Natural killer cell treated with Interleukin-12 subunit alpha and Interleukin-12 subunit beta and Interleukin-15 and Interleukin-18, amount 100 ng/mL, for 72 hours (primary cell): ENCODE results near the gene DOCK4. TPM values are rescaled to one million over a fixed set of nuclear protein-coding genes. Genes with fewer than 3 reads are reported as not detected.

Experiments
- ATAC-seq, 2 donors: fragments of 150-1000 bp; cut with Tn5 transposase in 1 of 2; sonication (Bioruptor Pico), chemical (Tn5 transposase) in 1 of 2; 2 replicates each; pipeline ENCODE4 v1.10.0; 2021
- DNase-seq: peaks from one replicate; pipeline ENCODE4 v3.0.0; 2022; ENCODE audit warnings: low spot score
- H3K27ac Mint-ChIP-seq, 2 donors: 1 replicate in 1 of 2; 2 replicates in 1 of 2; pipeline ENCODE4 v1.8.0; 2022; ENCODE audit warnings: mixed read lengths in 2 of 2, mild to moderate bottlenecking in 1 of 2, moderate library complexity in 1 of 2
- H3K27me3 Mint-ChIP-seq, 2 donors: 1 replicate in 1 of 2; 2 replicates in 1 of 2; pipeline ENCODE4 v1.8.0; 2022; ENCODE audit warnings: mixed read lengths in 2 of 2
- H3K36me3 Mint-ChIP-seq: one replicate; pipeline ENCODE4 v1.8.0; 2022; ENCODE audit warnings: mixed read lengths
- H3K4me1 Mint-ChIP-seq, 2 donors: 1 replicate in 1 of 2; 2 replicates in 1 of 2; pipeline ENCODE4 v1.8.0; 2022; ENCODE audit warnings: low read depth in 2 of 2, mixed read lengths in 2 of 2, mild to moderate bottlenecking in 1 of 2
- H3K4me3 Mint-ChIP-seq: one replicate; pipeline ENCODE4 v1.8.0; 2022; ENCODE audit warnings: mixed read lengths
- H3K9me3 Mint-ChIP-seq: 2 replicates; pipeline ENCODE4 v1.8.0; 2022; ENCODE audit warnings: mixed read lengths
- total RNA-seq, 2 donors: library from RNA; stranded (reverse); gene quantifications; one replicate each; pipeline ENCODE4 v1.2.3, GENCODE V29; 2022

DOCK4 gene
- total RNA-seq, 2 donors from 2014 or later, result 1.8 to 3.3 TPM

DNA sequence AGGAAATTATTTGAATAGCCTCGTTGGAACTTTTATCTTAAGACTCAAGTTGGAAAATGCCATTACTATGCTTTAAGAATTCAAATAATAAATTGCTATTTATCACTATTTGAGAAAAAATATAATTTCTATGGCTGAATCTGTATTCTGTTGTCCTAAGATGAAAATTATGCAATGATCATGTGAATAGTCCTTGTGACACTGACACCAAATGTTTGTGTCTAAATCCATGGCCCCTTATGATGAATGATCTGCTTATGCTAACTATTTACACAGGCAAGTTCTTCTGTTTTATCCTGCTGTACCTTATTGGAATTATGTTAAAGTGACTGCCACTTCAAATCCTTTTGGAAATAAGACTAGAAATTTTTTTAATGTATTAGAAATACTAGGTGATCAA is 208.7 kb downstream of the DOCK4 start:
- peaks cover 5% of the 10 kb centered on the region for H3K9me3 Mint-ChIP-seq
- no peaks in the 10 kb centered on the region for H3K4me1 Mint-ChIP-seq

DNA sequence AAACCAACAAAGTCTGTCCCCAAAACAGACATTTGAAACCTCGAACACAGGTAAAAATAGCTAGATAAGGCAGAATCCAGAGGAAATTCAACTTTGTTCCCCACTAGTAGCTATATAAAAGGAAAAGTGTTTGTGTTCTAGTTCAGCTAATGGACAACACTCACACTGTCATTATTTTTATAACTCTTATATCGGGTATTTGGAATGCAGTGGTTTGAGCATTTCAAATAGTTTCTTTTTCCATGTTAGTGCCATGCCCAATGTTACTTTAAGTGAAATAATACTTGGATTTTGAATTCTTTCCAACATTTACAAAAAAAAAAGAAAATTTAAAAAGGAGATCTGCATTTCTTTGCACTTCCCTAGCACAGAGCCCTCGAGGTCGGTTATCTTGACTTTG is 213.6 kb downstream of the DOCK4 start:
- Mint-ChIP-seq H3K27me3 (no peaks in the 10 kb centered on the region), H3K9me3 (peaks cover 10% of the 10 kb centered on the region), H3K36me3 (no peaks in the 10 kb centered on the region), H3K27ac (no peak overlapping the region), H3K4me1 (no peaks in the 10 kb centered on the region), H3K4me3 (no peak overlapping the region)
- no peak for DNase-seq
- ATAC-seq, result no peak

More for the DNA sequence above, 208.7 kb downstream of the DOCK4 start:
- Mint-ChIP-seq H3K4me3 (no peak overlapping the region), H3K27ac (no peak overlapping the region), H3K27me3 (no peaks in the 10 kb centered on the region), H3K36me3 (no peaks in the 10 kb centered on the region)
- DNase-seq (no peak), ATAC-seq (no peak)

DNA sequence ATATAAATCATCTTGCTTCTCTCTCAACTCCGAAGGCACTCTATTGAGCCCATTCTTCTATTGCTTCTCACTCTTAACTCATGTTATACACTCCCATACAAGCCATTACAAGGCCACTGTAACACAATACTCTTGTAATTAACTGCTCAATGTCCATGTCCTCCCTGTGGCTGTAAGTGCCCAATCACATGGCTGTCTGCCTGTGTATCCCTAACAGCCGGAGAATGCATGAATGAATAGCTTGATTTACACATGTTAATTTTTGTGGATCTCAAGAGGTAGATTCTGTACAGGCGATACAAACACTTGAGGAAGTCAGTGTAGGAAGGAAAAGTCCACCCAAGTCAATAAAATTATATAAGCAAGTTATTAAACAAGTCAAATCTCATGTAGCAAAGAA is 215.6 kb downstream of the DOCK4 start:
- H3K4me1 Mint-ChIP-seq, result no peaks in the 10 kb centered on the region
- no peaks in the 10 kb centered on the region for H3K36me3 Mint-ChIP-seq
- peaks cover 0 to 7% of the 10 kb centered on the region in 2 donors for H3K27me3 Mint-ChIP-seq
- no peak overlapping the region for H3K4me3 Mint-ChIP-seq
- no peak overlapping the region for H3K27ac Mint-ChIP-seq
- H3K9me3 Mint-ChIP-seq, result peaks cover 7% of the 10 kb centered on the region
- ATAC-seq, result no peak
- no peak for DNase-seq

DNA sequence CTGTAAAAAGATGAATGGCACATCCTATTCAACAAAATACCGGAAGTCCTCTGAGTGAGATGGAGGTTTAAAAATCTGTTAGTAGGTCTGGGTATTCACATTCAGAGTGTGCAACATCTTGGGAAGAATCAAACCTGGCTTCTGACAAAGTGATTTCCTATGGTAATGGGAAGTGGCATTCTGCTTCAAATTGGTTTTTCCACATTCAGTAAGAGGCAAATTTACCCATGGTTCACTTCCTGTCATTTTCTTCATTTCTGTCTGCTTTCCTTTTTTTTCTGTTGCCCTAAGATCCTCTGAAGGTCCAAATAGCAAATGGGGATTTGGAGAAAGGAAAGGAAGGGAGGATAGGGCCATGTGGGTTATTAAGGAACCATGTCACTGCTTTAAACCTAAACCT is 218.3 kb downstream of the DOCK4 start:
- Mint-ChIP-seq H3K4me1 (no peaks in the 10 kb centered on the region), H3K27me3 (peaks cover 0 to 7% of the 10 kb centered on the region in 2 donors), H3K27ac (no peak overlapping the region), H3K36me3 (no peaks in the 10 kb centered on the region), H3K4me3 (no peak overlapping the region), H3K9me3 (peaks cover 7% of the 10 kb centered on the region)
- DNase-seq, result no peak
- ATAC-seq, result no peak

DNA sequence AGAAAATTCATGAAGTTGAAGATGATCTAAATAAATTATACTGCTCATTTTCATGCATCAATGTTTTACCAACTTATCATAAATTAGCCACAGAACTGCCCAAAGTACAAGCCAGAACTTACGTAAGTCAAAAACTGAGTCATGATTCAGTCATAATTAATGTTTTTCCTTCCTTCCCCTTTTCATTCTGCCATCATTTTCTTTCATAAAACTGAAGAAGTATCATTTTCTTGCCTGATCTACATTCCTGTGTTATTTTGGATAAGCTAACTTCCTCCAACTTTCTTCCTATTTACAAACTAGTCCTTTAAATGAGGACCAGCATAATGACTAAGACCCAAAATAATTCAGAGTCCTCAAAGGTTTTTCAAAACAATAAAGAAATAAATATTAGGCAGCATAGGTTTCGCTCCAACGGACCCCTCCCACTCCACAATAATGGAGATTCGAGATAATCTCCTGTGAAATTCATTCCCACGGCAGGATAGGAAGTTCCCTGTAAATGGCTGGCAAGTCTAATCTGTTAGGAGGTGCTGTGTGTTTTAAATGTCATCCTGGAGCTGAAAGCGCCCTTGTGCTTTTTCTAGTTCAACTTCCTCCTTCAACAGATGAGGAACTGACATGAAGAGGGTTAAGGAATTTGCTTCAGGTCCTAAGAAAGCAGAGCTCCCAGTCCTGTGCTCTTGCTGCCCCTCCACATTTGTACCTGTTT is 218.9 kb downstream of the DOCK4 start:
- Mint-ChIP-seq H3K36me3 (no peaks in the 10 kb centered on the region), H3K27me3 (peaks cover 0 to 7% of the 10 kb centered on the region in 2 donors), H3K27ac (no peak overlapping the region), H3K4me1 (no peaks in the 10 kb centered on the region), H3K9me3 (peaks cover 7% of the 10 kb centered on the region), H3K4me3 (no peak overlapping the region)
- ATAC-seq (no peak), DNase-seq (no peak)

DNA sequence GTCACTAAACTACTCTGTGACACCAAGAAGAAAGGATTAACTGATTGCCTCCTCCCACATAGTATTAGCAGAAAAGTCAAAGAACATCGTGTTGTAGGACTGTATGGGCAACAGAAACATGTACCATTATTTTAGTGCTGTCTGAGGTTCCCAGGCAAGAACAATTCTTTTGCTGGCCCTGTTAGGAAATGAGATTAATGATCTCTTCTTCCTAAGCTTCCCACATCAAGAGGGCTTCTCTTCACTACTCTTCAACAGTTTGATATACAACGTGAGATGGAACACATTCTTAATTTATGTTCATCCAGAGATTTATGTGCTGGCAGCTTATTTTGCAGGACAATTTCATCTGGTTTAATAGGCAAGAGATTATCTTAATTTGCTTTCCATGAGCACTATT is 219.6 kb downstream of the DOCK4 start:
- Mint-ChIP-seq H3K9me3 (peaks cover 7% of the 10 kb centered on the region), H3K4me1 (no peaks in the 10 kb centered on the region), H3K27ac (no peak overlapping the region), H3K4me3 (no peak overlapping the region), H3K27me3 (peaks cover 0 to 7% of the 10 kb centered on the region in 2 donors), H3K36me3 (no peaks in the 10 kb centered on the region)
- DNase-seq, result no peak
- ATAC-seq, result no peak

DNA sequence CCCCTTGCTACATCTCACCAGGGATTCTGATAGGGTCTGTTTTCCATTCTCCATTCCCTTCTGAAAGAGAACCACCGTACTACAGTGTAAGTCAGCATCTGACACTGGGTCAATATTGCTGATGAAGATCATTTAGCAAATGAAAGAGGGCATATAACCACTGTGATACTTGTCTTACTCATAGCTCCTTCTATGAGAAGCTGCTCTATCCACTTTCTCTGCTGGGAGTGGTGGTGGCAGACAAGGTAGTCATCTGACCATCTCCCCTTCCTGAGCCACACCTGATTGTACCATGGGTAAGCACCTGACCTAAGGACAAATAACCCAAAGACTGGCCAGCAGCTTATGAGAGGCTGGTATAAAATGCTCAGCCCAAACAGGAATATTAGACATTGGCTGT is 220.4 kb downstream of the DOCK4 start:
- DNase-seq, result no peak
- Mint-ChIP-seq H3K4me1 (no peaks in the 10 kb centered on the region), H3K27me3 (peaks cover 0 to 7% of the 10 kb centered on the region in 2 donors), H3K27ac (no peak overlapping the region), H3K9me3 (peaks cover 7% of the 10 kb centered on the region), H3K36me3 (no peaks in the 10 kb centered on the region), H3K4me3 (no peak overlapping the region)
- ATAC-seq, result no peak

DNA sequence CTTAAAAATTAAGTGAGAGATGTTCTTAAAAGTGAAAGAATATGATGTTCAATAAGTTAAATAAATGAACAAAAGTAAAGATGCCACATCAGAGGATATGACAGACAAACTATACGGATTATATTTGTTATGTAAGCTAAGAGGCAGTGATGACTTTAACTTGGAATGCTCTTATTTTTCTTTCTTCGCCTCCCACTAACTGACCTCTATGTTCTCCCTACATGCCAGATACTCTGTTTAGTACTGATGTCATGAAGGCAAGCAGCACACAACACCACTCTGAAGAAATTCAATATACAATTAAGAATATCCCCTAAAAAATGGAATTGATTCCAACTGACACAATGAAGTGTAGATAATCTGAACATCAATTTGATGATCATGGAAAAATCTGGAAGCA is 223.4 kb downstream of the DOCK4 start:
- H3K4me3 Mint-ChIP-seq, result no peak overlapping the region
- no peak for ATAC-seq

DNA sequence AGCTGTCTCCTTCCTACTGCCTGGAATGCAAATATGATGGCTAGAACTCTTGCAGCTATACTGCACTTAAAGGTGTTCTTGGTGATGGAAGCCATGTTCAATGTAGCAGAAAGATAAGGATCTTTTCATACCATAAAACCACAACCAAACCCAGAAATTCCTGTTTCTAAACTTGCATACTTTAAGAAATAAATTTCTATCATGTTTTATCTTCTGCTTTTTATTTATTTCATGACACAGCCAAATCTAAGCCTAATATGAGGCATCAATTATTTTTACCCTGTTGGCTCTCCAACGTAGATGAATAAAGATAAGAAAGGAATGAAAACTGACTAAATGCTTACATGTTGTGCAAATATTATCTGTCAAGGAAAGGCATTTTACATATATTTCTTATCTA is 224.1 kb downstream of the DOCK4 start:
- no peaks in the 10 kb centered on the region for H3K36me3 Mint-ChIP-seq
- ATAC-seq, result no peak
- no peaks in the 10 kb centered on the region for H3K4me1 Mint-ChIP-seq
- no peak overlapping the region for H3K4me3 Mint-ChIP-seq
- no peaks in the 10 kb centered on the region for H3K9me3 Mint-ChIP-seq
- no peak for DNase-seq
- H3K27ac Mint-ChIP-seq, result no peak overlapping the region
- H3K27me3 Mint-ChIP-seq, result peaks cover 0 to 3% of the 10 kb centered on the region in 2 donors

More for the DNA sequence above, 223.4 kb downstream of the DOCK4 start:
- H3K36me3 Mint-ChIP-seq, result no peaks in the 10 kb centered on the region
- no peaks in the 10 kb centered on the region for H3K4me1 Mint-ChIP-seq
- H3K27ac Mint-ChIP-seq, result no peak overlapping the region
- H3K9me3 Mint-ChIP-seq, result no peaks in the 10 kb centered on the region
- peaks cover 0 to 7% of the 10 kb centered on the region in 2 donors for H3K27me3 Mint-ChIP-seq
- no peak for DNase-seq

DNA sequence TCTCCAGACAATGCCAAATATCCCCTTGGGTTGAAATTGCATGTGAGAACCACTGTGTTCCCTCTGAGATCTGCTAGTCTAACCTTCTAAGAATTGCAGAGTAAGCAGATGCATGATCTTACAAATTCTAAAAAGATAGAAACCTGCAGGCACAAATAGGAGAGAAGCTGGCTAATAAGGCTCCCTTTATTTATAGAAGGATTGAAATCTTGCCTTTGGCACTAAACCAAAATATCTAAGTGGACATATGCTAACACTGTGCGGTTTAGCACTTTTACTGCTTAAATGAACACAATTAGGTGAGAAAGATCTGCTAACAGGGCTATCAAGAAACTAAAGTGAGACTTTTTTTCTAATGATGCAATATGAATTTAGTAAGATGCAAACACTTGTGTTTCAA is 225.5 kb downstream of the DOCK4 start:
- no peak overlapping the region for H3K27ac Mint-ChIP-seq
- ATAC-seq (no peak), DNase-seq (no peak)
- no peaks in the 10 kb centered on the region for H3K36me3 Mint-ChIP-seq
- no peaks in the 10 kb centered on the region for H3K9me3 Mint-ChIP-seq
- no peaks in the 10 kb centered on the region for H3K27me3 Mint-ChIP-seq
- no peaks in the 10 kb centered on the region for H3K4me1 Mint-ChIP-seq
- H3K4me3 Mint-ChIP-seq, result no peak overlapping the region

DNA sequence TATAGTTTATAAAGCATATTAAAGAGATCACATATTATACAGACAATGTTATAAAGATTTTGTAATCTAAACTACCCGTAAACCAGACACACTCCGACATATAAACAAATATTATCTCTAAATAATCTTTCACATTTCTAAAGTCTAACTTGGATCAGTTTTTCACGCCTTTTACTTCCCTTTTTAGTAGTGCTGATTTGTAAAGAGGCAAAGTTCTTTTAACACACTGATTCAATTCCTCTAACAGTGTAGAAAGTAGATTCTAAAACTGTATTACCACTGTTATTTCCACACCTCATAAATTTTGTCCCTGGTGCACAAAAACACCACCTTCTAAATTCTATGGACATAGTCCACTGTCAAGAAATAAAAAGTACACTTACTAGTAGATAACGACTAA is 230.9 kb downstream of the DOCK4 start:
- Mint-ChIP-seq H3K36me3 (no peaks in the 10 kb centered on the region), H3K27ac (no peak overlapping the region), H3K4me3 (no peak overlapping the region), H3K27me3 (peaks cover 0 to 2% of the 10 kb centered on the region in 2 donors), H3K4me1 (no peaks in the 10 kb centered on the region), H3K9me3 (peaks cover 7% of the 10 kb centered on the region)
- ATAC-seq (no peak), DNase-seq (no peak)

DNA sequence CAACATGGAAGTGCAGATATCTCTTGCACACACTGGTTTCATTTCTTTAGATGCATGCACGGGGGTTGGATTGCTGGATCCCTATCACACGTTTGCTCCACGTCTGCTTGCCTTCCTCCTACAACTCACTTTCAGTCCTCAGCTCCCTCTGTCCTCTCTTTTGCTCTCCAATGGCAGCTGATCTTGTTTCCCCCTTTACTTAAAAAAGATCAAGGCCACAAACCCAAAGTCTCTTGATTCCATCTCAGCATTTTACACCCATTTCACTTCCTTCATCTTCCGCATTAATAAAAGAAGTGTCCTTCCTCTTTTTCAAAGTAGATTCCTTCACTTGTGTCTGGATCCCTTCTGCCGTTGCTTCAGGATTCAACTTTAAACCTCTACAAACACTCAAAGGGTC is 245.2 kb downstream of the DOCK4 start:
- no peaks in the 10 kb centered on the region for H3K27me3 Mint-ChIP-seq
- peaks cover 4% of the 10 kb centered on the region for H3K9me3 Mint-ChIP-seq
- H3K27ac Mint-ChIP-seq, result no peak overlapping the region
- H3K4me3 Mint-ChIP-seq, result no peak overlapping the region
- no peak for ATAC-seq
- no peak for DNase-seq
- no peaks in the 10 kb centered on the region for H3K36me3 Mint-ChIP-seq
- H3K4me1 Mint-ChIP-seq, result no peaks in the 10 kb centered on the region

DNA sequence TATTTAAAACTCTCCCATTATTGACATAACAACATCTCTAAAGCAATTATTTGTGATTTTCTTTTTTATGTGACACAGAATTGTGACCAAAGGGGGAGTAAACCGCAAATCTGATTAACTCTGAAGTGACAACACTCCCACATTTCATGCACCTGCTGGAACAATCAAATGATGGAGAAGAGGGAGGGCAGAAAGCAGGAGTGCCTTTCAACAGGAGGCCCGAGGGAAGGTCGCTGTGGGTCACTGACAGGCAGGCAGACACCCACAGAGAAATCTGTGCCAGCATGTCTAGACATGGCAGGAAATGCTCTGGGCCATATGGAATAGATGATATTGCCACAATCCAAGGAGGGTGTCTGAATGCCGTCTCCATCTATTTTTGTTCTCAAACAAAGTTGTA is 247.3 kb downstream of the DOCK4 start:
- ATAC-seq (no peak), DNase-seq (no peak)
- Mint-ChIP-seq H3K27me3 (no peaks in the 10 kb centered on the region), H3K4me1 (no peaks in the 10 kb centered on the region), H3K4me3 (no peak overlapping the region), H3K27ac (no peak overlapping the region), H3K36me3 (no peaks in the 10 kb centered on the region), H3K9me3 (peaks cover 4% of the 10 kb centered on the region)

DNA sequence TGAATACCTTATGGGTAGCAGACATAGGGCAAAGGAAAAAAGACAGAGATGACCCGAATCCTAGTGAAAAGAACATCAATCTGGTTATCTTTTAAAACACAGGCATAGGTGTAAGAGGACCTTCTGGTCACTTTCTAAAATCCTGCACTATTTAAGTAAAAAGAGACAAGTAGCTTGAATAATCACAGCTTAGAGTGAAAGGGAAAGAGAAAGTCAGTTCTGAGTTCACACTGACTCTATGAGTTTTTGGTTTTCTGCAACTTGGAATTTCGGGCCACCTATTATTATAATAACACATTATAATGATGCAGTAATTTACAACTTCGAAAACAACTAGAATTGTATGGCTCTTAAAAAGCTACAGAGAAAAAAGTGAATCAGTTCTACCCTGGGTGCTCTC is 247.8 kb downstream of the DOCK4 start:
- H3K27ac Mint-ChIP-seq, result no peak overlapping the region
- DNase-seq, result no peak
- H3K4me1 Mint-ChIP-seq, result no peaks in the 10 kb centered on the region
- ATAC-seq, result no peak
- H3K36me3 Mint-ChIP-seq, result no peaks in the 10 kb centered on the region
- peaks cover 4% of the 10 kb centered on the region for H3K9me3 Mint-ChIP-seq
- no peak overlapping the region for H3K4me3 Mint-ChIP-seq
- H3K27me3 Mint-ChIP-seq, result no peaks in the 10 kb centered on the region

DNA sequence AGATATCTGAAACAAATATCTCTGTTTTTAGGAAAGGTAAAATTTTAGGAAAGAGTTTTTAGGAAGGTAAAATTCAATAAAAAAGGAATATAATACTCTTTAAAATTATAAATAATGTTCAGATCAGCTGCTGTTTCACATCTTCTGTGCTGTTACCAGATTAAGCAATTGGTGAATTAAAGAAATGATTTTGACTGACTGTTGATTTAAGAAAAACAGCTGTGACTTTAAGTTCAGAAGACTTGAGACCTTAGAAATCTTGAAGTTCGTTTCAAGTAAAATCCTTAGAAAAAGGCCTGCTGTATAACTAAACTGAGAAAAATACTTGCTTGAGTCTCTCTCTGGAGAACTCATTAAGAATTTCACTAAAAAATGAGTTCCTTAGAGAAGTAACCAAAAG is 250.6 kb downstream of the DOCK4 start:
- no peak for DNase-seq
- Mint-ChIP-seq H3K9me3 (no peaks in the 10 kb centered on the region), H3K36me3 (no peaks in the 10 kb centered on the region), H3K4me3 (no peak overlapping the region), H3K27ac (no peak overlapping the region), H3K27me3 (no peaks in the 10 kb centered on the region), H3K4me1 (no peaks in the 10 kb centered on the region)
- no peak for ATAC-seq
